Thyroid gland (tissue), 4 donors: ENCODE results near the gene GRIK4. TPM values are rescaled to one million over a fixed set of nuclear protein-coding genes. Genes with fewer than 3 reads are reported as not detected.

Source experiments
- DNase-seq, 2 donors: peaks; one replicate each; pipeline ENCODE4 v3.0.0-alpha.2; 2019
- H3K27ac ChIP-seq, 3 donors: fragments of 200-600 bp; sonication (generic); 1 replicate in 2 of 3; 2 replicates in 1 of 3; pipeline ENCODE4 v1.5.1; 2016 to 2019; ENCODE audit warnings: mild to moderate bottlenecking in 1 of 3, moderate library complexity in 1 of 3
- H3K27me3 ChIP-seq: fragments of 200-600 bp; sonication (generic); one replicate; pipeline ENCODE4 v1.5.1; 2019
- H3K36me3 ChIP-seq, 2 donors: fragments of 200-600 bp; sonication (generic); one replicate each; pipeline ENCODE4 v1.5.1; 2016 to 2019
- H3K4me1 ChIP-seq, 2 donors: fragments of 200-600 bp; sonication (generic); one replicate each; pipeline ENCODE4 v1.5.1; 2017 to 2019
- H3K4me3 ChIP-seq, 3 donors: fragments of 200-600 bp; sonication (generic); replicated peaks in 1 of 3; 1 replicate in 2 of 3; 2 replicates in 1 of 3; pipeline ENCODE4 v1.5.1; 2016; ENCODE audit warnings: mild to moderate bottlenecking in 1 of 3
- H3K9me3 ChIP-seq: fragments of 200-600 bp; sonication (generic); one replicate; pipeline ENCODE4 v1.5.1; 2017
- CTCF ChIP-seq, 6 experiments: fragments of 200-600 bp in 3 of 6; fragments of 450-650 bp in 3 of 6; sonication (generic) in 3 of 6; IDR thresholded peaks; one replicate each; pipeline ENCODE4 v1.5.1; 2016 to 2019; ENCODE audit warnings: antibody characterized with exemption in 6 of 6, mild to moderate bottlenecking in 2 of 6, inconsistent platforms in 1 of 6, moderate library complexity in 1 of 6
- POLR2A ChIP-seq, 2 donors: fragments of 450-650 bp; IDR thresholded peaks; one replicate each; pipeline ENCODE4 v1.6.1; 2017; ENCODE audit warnings: antibody characterized with exemption in 2 of 2, mild to moderate bottlenecking in 2 of 2, moderate library complexity in 1 of 2
- WGBS, 2 donors: methylation state at CpG; one replicate each; pipeline ENCODE4 v1.1.5; 2017; 5-methylcytosine and 5-hydroxymethylcytosine counted together
- intact Hi-C: fragments of 100-400 bp; cut with DNase I; formaldehyde crosslinking; loops from one replicate; pipeline ENCODE4 v1.15.1; 2023
- total RNA-seq, 4 donors: library from RNA; depleted of rRNA; stranded (reverse); fragments of >200 nt; gene quantifications; one replicate each; pipeline ENCODE4 v1.2.3, GENCODE V29; 2016

GRIK4 gene
- total RNA-seq, 4 donors from 2014 or later, result 0.54 to 3.7 (median 0.99) TPM

- no peaks in the 10 kb centered on the region for H3K27me3 ChIP-seq
- no peak overlapping the region for H3K27ac ChIP-seq
- WGBS, 2 donors, result 49 to 60% methylated on average over 37 to 38 of the region's 39 CpGs
- H3K36me3 ChIP-seq, result no peaks in the 10 kb centered on the region
- H3K4me3 ChIP-seq, result no peak overlapping the region
- TF ChIP-seq CTCF (IDR thresholded peaks at IDR 0.05) (no peak), POLR2A (IDR thresholded peaks at IDR 0.05) (no peak)
- intact Hi-C loops, result loop anchor here (10.0 kb wide), 1 partner anchor 108 kb away; no protein-coding TSS in a partner anchor
- no peaks in the 10 kb centered on the region for H3K9me3 ChIP-seq
- peaks cover 0 to 5% of the 10 kb centered on the region in 2 donors for H3K4me1 ChIP-seq
- DNase-seq, result no peak
These were observed 5.2 kb downstream of the GRIK4 start for GRCh38 chr11:120516461-120517389.

- H3K27ac ChIP-seq, result no peak overlapping the region
- H3K27me3 ChIP-seq, result no peaks in the 10 kb centered on the region
- no peak overlapping the region for H3K4me3 ChIP-seq
- DNase-seq, result no peak
- no peaks in the 10 kb centered on the region for H3K4me1 ChIP-seq
- H3K9me3 ChIP-seq, result no peaks in the 10 kb centered on the region
- WGBS, 2 donors, result 77% methylated on average over 12 to 13 of the region's 13 CpGs
- H3K36me3 ChIP-seq, result no peaks in the 10 kb centered on the region
- TF ChIP-seq POLR2A (IDR thresholded peaks at IDR 0.05), result no peak
- TF ChIP-seq CTCF (IDR thresholded peaks at IDR 0.05), result no peak
- intact Hi-C loops, result loop anchor here (10.0 kb wide), 1 partner anchor 107 kb away; no protein-coding TSS in a partner anchor
These were observed 5.8 kb downstream of the GRIK4 start for GRCh38 chr11:120517390-120517761.

GRCh38 chr11:120517801-120518291, 6.3 kb downstream of the GRIK4 start:
- WGBS, 2 donors, result 88 to 90% methylated on average over 7 of the region's 7 CpGs
- intact Hi-C loops, result loop anchor here (10.0 kb wide), 1 partner anchor 107 kb away; no protein-coding TSS in a partner anchor
- DNase-seq, result no peak

GRCh38 chr11:120518356-120518755, 6.8 kb downstream of the GRIK4 start:
- Histone ChIP-seq H3K27ac (no peak overlapping the region), H3K4me1 (peaks cover 0 to 8% of the 10 kb centered on the region in 2 donors), H3K36me3 (no peaks in the 10 kb centered on the region), H3K27me3 (no peaks in the 10 kb centered on the region), H3K9me3 (no peaks in the 10 kb centered on the region), H3K4me3 (no peak overlapping the region)
- no peak for DNase-seq
- 96 to 99% methylated on average over 7 of the region's 7 CpGs for WGBS, 2 donors
- intact Hi-C loops, result loop anchor here (10.0 kb wide), 1 partner anchor 106 kb away; no protein-coding TSS in a partner anchor
- no peak for TF ChIP-seq CTCF (IDR thresholded peaks at IDR 0.05)
- TF ChIP-seq POLR2A (IDR thresholded peaks at IDR 0.05), result no peak

More at GRCh38 chr11:120517801-120518291, 6.3 kb downstream of the GRIK4 start:
- Histone ChIP-seq H3K36me3 (no peaks in the 10 kb centered on the region), H3K4me3 (no peak overlapping the region), H3K4me1 (peaks cover 0 to 3% of the 10 kb centered on the region in 2 donors), H3K27me3 (no peaks in the 10 kb centered on the region), H3K9me3 (no peaks in the 10 kb centered on the region), H3K27ac (no peak overlapping the region)
- TF ChIP-seq POLR2A (IDR thresholded peaks at IDR 0.05), result no peak
- TF ChIP-seq CTCF (IDR thresholded peaks at IDR 0.05), result no peak

GRCh38 chr11:120519474-120519873, 7.9 kb downstream of the GRIK4 start:
- Histone ChIP-seq H3K4me1 (peaks cover 0 to 9% of the 10 kb centered on the region in 2 donors), H3K9me3 (no peaks in the 10 kb centered on the region), H3K27ac (no peak overlapping the region), H3K4me3 (no peak overlapping the region), H3K27me3 (no peaks in the 10 kb centered on the region), H3K36me3 (no peaks in the 10 kb centered on the region)
- no peak for DNase-seq
- no peak for TF ChIP-seq CTCF (IDR thresholded peaks at IDR 0.05)
- TF ChIP-seq POLR2A (IDR thresholded peaks at IDR 0.05), result no peak
- intact Hi-C loops, result loop anchor here (10.0 kb wide), 1 partner anchor 105 kb away; no protein-coding TSS in a partner anchor
- WGBS, 2 donors, result 98 to 100% methylated on average over 3 of the region's 3 CpGs
